HepG2 (cell line): ENCODE measurements around the gene CCDC88B. TPM values are rescaled to one million over a fixed set of nuclear protein-coding genes. Genes with fewer than 3 reads are reported as not detected.

Experiments used
- CCAR2 ChIP-seq: fragments of 200-400 bp; formaldehyde crosslinking; optimal IDR thresholded peaks from 2 replicates; pipeline ENCODE3; 2018; ENCODE audit warnings: low read depth, mild to moderate bottlenecking, low read length, moderate library complexity
- CHD4 ChIP-seq: fragments of 200-600 bp; sonication (generic); IDR thresholded peaks from 2 replicates; pipeline ENCODE4 v1.7.0; 2017; ENCODE audit warnings: mild to moderate bottlenecking, low read length, borderline replicate concordance
- EHMT2 ChIP-seq: fragments of 200-600 bp; sonication (generic); IDR thresholded peaks from 2 replicates; pipeline ENCODE4 v1.7.0; 2017; ENCODE audit warnings: antibody characterized with exemption, low read depth, low read length, borderline replicate concordance
- IRX3 ChIP-seq: sonication (generic); formaldehyde crosslinking; IDR thresholded peaks from 2 replicates; pipeline ENCODE4 v1.8.1; 2023; ENCODE audit warnings: mild to moderate bottlenecking, low read depth, missing genetic modification reagents, borderline replicate concordance
- MED8 ChIP-seq: sonication (generic); formaldehyde crosslinking; IDR thresholded peaks from 2 replicates; pipeline ENCODE4 v1.8.1; 2023; ENCODE audit warnings: mild to moderate bottlenecking, missing genetic modification reagents; ENCODE audit not compliant: insufficient replicate concordance
- NFE2L2 ChIP-seq: fragments of 150-350 bp; IDR thresholded peaks from 2 replicates; pipeline ENCODE4 v1.6.1; 2014; ENCODE audit warnings: low read length
- NR3C1 ChIP-seq: sonication (generic); formaldehyde crosslinking; IDR thresholded peaks from 2 replicates; pipeline ENCODE4 v1.4.0; 2020; ENCODE audit warnings: missing genetic modification reagents
- NRL ChIP-seq: sonication (generic); formaldehyde crosslinking; IDR thresholded peaks from 2 replicates; pipeline ENCODE4 v1.5.0; 2020; ENCODE audit warnings: missing genetic modification reagents, mild to moderate bottlenecking, moderate library complexity, borderline replicate concordance
- PHF8 ChIP-seq: sonication (generic); formaldehyde crosslinking; IDR thresholded peaks from 2 replicates; pipeline ENCODE4 v1.5.0; 2020; ENCODE audit warnings: missing genetic modification reagents
- PLRG1 ChIP-seq: fragments of 450-650 bp; conservative IDR thresholded peaks from 2 replicates; pipeline ENCODE4 v1.6.1; 2016
- REL ChIP-seq: sonication (generic); formaldehyde crosslinking; conservative IDR thresholded peaks from 2 replicates; pipeline ENCODE4 v1.8.0; 2022; ENCODE audit warnings: mild to moderate bottlenecking, missing genetic modification reagents, moderate library complexity
- SATB2 ChIP-seq: sonication (generic); formaldehyde crosslinking; IDR thresholded peaks from 2 replicates; pipeline ENCODE4 v1.5.0; 2020; ENCODE audit warnings: missing genetic modification reagents
- SMC3 ChIP-seq: IDR thresholded peaks from 2 replicates; pipeline ENCODE4 v1.6.1; 2011; ENCODE audit warnings: low read length, improper control_type of control experiment
- SSRP1 ChIP-seq: IDR thresholded peaks from 2 replicates; pipeline ENCODE4 v1.6.1; 2016; ENCODE audit warnings: control low read depth
- ZBTB20 ChIP-seq: sonication (generic); formaldehyde crosslinking; IDR thresholded peaks from 2 replicates; pipeline ENCODE4 v1.8.1; 2023; ENCODE audit warnings: missing genetic modification reagents, low read depth, mild to moderate bottlenecking, borderline replicate concordance
- ZGPAT ChIP-seq: IDR thresholded peaks from 2 replicates; pipeline ENCODE4 v1.6.1; 2016; ENCODE audit warnings: mild to moderate bottlenecking
- ZNF253 ChIP-seq: sonication (generic); formaldehyde crosslinking; IDR thresholded peaks from 2 replicates; pipeline ENCODE4 v1.8.0; 2022; ENCODE audit warnings: mild to moderate bottlenecking, missing genetic modification reagents, borderline replicate concordance
- ZNF615 ChIP-seq: sonication (generic); formaldehyde crosslinking; IDR thresholded peaks from 2 replicates; pipeline ENCODE4 v1.5.0; 2020; ENCODE audit warnings: mild to moderate bottlenecking, missing genetic modification reagents, borderline replicate concordance
- polyA plus RNA-seq, 8 experiments: library from polyadenylated mRNA; depleted of rRNA in 3 of 8; stranded (reverse) in 7 of 8; unstranded in 1 of 8; fragments of >200 nt; fragmentation: Illumina TruSeq in 4 of 8; extraction: Trizol in 4 of 8; gene quantifications; 2 replicates each; pipeline versions ENCODE4 v1.2.1 to v1.2.3, GENCODE V29; 2011 to 2016; ENCODE audit warnings: low read depth in 4 of 8, missing spikeins in 1 of 8, mixed read lengths in 1 of 8; ENCODE audit not compliant: insufficient read depth in 1 of 8
- total RNA-seq, 5 experiments: library from RNA; depleted of rRNA; stranded (reverse); fragments of >200 nt; fragmentation: Illumina TruSeq; extraction: Trizol; gene quantifications; 2 replicates each; pipeline ENCODE4 v1.2.3, GENCODE V29; 2016; ENCODE audit warnings: low read depth in 1 of 5
- TF ChIP-seq, protein P1 (sequence below): sonication (generic); formaldehyde crosslinking; IDR thresholded peaks from 2 replicates; pipeline ENCODE4 v1.4.0; 2020; ENCODE audit warnings: mild to moderate bottlenecking, missing genetic modification reagents, borderline replicate concordance
- TF ChIP-seq, protein P2 (sequence below): IDR thresholded peaks from 2 replicates; pipeline ENCODE4 v1.6.1; 2016; ENCODE audit warnings: control low read depth
- TF ChIP-seq, protein P3 (sequence below): IDR thresholded peaks from 2 replicates; pipeline ENCODE4 v1.6.1; 2012; ENCODE audit warnings: low read depth, low read length, improper control_type of control experiment

The CCDC88B gene
- total and polyA plus RNA-seq, 2 of the 13 experiments (the other 11 are each of a cell fraction or from before 2014, with no cell fraction given) = 3.6 to 4.8 TPM

DNA sequence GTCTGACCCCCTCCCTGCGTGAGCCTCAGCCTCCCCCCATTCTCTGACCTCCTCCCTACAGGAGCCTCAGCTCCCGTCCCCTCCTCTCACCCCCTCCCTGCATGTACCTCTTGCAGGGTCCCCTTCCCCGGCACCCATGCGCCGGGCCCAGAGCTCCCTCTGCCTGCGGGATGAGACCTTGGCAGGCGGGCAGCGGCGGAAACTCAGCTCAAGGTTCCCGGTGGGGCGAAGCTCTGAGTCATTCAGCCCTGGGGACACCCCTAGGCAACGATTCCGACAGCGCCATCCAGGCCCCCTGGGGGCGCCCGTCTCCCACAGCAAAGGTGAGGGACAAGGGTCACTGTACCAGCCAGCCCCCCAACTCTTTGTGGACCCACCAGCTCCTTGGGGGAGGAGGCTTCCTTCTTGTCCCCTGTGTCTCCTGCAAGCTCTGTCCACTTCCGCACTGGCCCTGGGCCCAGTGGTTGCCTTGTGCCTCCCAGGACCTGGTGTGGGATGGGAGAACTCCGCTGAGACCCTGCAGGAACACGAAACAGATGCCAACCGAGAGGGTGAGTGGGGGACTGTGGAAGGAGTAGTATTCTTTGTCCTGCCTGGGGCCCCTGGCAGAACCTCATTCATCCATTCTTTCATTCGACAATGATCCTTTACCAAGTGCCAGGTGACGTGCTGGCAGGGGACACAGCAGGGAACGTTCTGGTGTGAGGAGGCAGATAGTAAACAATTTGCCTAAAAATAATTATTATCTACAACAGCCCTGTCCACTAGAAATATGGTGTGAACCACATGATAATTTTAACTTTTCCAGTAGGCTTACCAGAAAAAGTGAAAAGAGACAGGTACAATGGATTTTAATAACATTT, 15.3 kb downstream of the CCDC88B start (continued):
- TF ChIP-seq ZGPAT (CRISPR knock-in tag) (peak; percentile 65), PHF8 (CRISPR knock-in tag) (no peak), PLRG1 (no peak), ZNF253 (CRISPR knock-in tag) (no peak), EHMT2 (no peak), NRL (CRISPR knock-in tag) (no peak), REL (CRISPR knock-in tag) (no peak), NFE2L2 (no peak), IRX3 (no peak), SSRP1 (CRISPR knock-in tag) (no peak), MED8 (no peak), ZBTB20 (CRISPR knock-in tag) (no peak), CHD4 (no peak), NR3C1 (CRISPR knock-in tag) (no peak), SMC3 (peak; percentile 37; the same call in 1 of the 2 replicates), CCAR2 (no peak), ZNF615 (no peak), SATB2 (CRISPR knock-in tag) (no peak)
- TF ChIP-seq, protein P1, sequence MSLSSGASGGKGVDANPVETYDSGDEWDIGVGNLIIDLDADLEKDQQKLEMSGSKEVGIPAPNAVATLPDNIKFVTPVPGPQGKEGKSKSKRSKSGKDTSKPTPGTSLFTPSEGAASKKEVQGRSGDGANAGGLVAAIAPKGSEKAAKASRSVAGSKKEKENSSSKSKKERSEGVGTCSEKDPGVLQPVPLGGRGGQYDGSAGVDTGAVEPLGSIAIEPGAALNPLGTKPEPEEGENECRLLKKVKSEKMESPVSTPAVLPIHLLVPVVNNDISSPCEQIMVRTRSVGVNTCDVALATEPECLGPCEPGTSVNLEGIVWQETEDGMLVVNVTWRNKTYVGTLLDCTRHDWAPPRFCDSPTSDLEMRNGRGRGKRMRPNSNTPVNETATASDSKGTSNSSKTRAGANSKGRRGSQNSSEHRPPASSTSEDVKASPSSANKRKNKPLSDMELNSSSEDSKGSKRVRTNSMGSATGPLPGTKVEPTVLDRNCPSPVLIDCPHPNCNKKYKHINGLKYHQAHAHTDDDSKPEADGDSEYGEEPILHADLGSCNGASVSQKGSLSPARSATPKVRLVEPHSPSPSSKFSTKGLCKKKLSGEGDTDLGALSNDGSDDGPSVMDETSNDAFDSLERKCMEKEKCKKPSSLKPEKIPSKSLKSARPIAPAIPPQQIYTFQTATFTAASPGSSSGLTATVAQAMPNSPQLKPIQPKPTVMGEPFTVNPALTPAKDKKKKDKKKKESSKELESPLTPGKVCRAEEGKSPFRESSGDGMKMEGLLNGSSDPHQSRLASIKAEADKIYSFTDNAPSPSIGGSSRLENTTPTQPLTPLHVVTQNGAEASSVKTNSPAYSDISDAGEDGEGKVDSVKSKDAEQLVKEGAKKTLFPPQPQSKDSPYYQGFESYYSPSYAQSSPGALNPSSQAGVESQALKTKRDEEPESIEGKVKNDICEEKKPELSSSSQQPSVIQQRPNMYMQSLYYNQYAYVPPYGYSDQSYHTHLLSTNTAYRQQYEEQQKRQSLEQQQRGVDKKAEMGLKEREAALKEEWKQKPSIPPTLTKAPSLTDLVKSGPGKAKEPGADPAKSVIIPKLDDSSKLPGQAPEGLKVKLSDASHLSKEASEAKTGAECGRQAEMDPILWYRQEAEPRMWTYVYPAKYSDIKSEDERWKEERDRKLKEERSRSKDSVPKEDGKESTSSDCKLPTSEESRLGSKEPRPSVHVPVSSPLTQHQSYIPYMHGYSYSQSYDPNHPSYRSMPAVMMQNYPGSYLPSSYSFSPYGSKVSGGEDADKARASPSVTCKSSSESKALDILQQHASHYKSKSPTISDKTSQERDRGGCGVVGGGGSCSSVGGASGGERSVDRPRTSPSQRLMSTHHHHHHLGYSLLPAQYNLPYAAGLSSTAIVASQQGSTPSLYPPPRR = no peak
- TF ChIP-seq, protein P2, sequence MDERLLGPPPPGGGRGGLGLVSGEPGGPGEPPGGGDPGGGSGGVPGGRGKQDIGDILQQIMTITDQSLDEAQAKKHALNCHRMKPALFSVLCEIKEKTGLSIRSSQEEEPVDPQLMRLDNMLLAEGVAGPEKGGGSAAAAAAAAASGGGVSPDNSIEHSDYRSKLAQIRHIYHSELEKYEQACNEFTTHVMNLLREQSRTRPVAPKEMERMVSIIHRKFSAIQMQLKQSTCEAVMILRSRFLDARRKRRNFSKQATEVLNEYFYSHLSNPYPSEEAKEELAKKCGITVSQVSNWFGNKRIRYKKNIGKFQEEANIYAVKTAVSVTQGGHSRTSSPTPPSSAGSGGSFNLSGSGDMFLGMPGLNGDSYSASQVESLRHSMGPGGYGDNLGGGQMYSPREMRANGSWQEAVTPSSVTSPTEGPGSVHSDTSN (CRISPR knock-in tag) = no peak
- TF ChIP-seq, protein P3, sequence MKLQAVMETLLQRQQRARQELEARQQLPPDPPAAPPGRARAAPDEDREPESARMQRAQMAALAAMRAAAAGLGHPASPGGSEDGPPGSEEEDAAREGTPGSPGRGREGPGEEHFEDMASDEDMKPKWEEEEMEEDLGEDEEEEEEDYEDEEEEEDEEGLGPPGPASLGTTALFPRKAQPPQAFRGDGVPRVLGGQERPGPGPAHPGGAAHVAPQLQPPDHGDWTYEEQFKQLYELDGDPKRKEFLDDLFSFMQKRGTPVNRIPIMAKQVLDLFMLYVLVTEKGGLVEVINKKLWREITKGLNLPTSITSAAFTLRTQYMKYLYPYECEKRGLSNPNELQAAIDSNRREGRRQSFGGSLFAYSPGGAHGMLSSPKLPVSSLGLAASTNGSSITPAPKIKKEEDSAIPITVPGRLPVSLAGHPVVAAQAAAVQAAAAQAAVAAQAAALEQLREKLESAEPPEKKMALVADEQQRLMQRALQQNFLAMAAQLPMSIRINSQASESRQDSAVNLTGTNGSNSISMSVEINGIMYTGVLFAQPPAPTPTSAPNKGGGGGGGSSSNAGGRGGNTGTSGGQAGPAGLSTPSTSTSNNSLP = 0 out of 2 replicates have a peak, but pooled peaks have one; percentile 19
